ENCODE results near the gene CDCP2.
"Not testable (repeated sequence)": the region's sequence is repeated elsewhere in the genome, so short reads cannot be mapped to it uniquely, and the experiment has no call there.

The CDCP2 gene

DNA sequence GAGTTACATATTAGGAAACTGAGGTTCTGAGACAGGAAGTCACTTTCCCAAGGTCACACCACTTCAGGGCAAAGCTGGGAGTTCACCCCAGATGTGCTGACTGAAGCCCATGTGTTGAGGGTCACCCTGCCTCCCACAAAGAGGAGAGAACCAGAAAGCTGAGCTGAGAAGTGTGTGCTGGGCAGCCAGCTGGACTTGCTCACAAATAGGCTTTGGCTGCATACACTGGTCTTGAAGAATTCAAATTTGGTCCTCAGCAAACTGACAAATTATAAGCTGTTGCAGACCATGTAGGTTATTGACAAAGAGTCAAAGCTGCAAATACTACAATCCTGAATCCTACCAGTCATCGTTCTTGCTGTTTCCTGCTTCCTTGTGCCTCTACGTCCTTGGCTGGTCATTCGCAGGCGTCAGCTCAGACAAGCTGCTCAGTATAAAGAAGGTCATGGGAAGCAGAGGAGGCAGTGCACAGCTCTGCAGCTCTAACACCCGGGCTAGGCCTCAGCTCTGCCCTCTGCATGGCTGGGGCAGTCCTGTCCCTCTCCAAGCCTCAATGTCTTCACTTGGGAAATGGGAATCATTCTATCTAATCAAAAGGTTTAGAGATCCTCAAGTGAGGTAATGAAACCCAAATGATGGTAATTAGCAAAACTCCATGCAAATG is 40.0 kb downstream of the CDCP2 start:
- no peak for DNase-seq

DNA sequence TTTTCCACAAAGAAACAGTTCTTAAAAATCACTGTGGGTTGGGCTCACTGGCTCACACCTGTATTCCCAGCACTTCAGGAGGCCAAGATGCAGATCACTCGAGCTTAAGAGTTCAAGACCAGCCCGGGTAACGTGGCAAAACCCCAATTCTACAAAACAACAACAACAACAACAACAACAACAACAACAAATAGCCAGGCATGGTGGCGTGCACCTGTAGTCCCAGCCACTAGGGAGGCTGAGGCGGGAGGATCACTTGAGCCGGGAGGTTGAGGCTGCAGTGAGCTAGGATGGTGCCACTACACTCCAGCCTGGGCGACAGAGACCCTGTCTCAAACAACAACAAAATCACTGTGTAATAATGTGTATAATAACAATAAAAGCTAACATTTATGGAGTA is 40.8 kb downstream of the CDCP2 start:
- DNase-seq, result no peak

DNA sequence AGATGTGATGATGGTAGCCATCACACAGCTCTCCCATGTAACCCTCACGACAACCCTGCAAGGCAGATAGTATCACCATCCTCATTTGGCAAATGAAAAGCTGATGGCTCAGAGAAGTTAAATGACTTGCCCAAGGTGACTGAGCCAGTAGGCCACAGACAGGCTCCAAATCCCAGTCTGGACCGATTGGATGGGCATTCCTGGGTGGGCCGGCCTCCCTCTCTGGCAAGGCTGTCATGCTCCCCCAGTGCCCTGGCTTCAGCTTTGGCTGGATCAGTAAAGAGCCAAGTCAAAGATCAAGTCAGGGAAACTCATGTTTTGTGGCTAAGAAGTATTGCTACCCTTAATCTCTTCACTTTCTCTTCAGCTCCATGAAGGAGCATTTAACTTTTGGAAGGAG is 41.2 kb downstream of the CDCP2 start:
- no peak for DNase-seq

DNA sequence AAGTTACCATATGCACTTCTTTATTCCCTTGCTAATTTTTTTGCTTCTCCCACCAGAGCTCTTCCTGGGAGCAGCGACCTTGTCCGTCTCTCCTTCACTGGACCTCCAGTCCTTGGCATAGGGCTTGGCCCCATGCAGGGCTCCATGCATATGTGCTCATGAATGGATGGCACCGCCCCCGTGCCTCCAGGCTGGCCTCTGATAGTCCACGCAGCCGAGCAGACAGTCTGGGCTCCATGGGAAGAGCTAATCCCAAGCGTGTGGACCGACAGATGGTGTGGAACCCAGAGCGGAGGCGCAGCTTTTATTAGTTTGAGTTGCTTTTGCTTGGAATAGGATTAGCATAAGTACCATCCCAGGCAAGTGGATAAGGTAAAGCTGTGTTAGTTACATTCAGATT is 41.8 kb downstream of the CDCP2 start:
- no peak for DNase-seq

DNA sequence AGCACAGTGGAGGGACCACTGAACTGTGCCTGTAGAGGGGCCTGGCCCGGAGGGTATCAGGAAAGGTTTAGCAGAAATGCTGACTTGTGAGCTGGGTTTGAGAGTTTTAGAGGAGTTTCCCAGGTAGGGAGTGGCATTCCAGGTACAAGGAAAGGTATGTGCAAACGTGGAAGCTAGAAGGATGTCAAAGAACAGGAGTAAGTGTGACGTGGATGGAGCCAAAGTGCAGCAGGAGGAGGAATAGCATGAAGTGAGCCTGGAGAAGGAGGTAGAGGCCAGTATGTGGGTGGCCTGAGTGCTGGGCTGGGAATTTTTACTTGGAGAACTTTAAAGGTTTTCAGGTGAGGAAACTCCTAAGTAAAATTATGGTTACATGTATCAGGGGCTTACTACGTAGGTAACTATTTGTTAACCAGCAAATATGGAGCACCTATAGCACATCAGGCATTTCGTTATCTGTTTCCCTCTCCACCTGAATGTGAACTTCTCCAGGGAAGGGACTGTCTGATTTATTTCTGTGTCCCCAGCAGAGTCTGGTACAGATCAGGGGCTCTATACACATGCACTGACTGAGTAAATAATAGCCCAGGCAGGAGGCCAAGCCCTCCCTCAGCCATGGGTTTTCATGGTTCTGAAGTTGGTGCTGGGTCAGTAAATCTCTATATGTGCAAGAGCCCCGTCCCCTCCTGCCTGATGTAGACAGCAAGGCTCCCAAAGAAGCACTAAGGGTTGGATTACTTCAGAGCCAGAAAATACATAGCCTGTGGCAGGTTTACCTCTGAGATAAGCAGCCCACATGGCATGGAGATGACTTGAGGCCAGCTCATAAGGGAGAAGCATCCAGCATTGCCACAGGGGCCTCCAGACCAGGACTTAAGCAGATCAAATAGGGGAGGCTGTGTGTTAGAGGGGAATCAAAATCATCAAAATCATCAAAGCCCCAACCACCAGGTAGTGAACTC is 43.4 kb downstream of the CDCP2 start:
- no peak for DNase-seq

DNA sequence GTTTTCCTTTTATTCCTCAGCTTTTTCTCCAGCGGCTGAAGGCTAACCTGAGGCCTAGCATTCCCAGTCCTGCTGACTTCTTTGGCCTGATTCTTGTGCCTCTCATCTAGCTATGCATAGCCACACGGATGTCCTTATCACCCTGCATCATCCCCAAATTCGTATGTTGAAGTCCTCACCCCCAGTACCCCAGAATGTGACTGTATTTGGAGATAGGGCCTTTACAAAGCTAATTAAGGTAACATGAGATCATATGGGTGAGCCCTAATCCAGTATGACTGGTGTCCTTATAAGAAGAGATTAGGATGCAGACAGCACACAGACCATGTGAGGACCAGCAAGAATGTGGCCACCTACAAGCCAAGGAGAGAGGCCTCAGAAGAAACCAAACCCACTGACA is 44.6 kb downstream of the CDCP2 start:
- DNase-seq, result no peak

DNA sequence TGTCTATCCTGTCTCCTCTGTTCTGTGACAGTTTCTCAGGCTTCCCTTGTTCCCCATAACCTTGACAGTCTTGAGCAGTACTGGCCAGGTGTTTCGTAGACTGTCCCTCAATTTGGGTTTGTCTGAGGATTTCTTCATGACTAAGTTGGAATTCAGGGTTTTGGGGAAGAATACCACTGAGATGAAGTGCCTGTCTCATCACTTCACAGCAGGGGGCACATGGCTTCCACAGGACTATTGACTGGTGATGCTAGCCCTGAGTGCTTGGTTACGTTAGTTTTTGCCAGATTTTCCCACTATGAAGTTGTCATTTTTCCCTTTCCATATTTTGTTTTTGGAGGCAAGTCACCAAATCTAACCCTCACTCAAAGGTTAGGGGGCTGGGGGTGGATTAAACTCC is 45.7 kb downstream of the CDCP2 start:
- no peak for DNase-seq

DNA sequence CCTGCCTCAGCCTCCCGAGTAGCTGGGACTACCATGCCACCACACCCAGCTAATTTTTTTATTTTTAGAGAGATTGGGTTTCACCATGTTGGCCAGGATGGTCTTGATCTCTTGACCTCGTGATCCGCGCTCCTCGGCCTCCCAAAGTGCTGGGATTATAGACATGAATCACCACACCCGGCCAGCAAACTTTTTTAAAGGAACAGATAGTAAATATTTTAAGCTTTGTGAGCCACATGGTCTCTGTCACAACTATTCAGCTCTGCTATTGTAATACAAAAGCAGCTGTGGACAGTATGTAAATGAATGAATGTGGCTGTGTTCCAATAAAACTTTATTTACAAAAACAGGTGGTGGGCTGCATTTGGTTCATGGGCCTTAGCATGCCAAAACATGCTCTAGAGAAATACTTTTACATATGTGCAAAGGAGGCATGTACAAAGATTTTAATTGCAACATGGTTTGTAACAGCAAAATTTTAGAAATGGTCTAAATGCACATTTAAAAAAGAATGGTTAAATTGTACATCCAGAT is 47.0 kb downstream of the CDCP2 start:
- DNase-seq, result no peak

DNA sequence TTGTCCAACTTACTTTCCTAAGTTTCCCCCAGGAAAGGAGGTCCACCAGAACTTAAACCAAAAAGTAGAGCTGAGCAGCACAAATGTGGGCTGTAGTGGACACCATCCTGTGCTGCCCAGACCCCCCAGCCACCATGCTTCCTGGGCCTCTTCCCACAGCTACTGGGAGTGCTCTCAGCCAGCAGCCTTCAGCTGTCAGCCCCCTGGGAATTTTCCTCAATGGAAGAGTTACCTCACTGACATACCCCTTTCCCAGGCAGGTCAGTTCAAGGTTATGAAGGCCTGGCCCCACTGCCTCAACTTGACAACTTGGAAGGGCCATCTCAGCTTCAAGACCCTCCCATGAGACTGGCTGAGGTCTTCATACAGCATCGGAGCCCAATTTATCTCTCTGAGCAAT is 47.7 kb downstream of the CDCP2 start:
- no peak for DNase-seq

DNA sequence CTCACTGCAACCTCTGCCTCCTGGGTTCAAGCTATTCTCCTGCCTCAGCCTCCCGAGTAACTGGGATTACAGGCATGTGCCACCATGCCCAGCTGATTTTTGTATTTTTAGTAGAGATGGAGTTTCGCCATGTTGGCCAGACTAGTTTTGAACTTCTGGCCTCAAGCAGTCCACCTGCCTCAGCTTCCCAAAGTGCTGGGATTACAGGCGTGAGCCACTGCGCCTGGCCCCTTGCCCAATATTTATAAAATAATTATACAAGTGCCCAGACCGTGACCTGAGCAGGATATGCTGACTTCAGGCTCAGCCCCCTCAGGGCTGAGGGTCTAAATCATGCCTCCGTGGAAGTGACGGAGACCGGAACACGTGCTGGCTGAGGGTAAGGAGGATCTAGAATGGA is 48.2 kb downstream of the CDCP2 start:
- not testable (repeated sequence) for DNase-seq

DNA sequence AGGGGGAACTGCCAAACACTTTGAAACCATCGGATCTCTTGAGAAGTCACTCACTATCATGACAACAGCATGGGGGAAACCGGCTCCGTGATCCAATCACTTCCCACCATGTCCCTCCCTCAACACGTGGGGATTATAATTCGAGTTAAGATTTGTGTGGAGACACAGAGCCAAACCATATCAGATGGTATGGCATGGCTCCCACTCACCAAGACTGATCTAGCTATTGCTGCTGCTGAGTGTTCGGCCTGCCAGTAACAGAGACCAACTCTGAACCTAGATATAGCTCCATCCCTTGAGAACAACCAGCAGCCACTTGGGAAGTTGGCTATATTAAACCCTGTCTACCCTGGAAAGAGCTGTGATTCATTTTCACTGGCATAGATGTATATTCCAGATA is 49.4 kb downstream of the CDCP2 start:
- DNase-seq, result no peak

DNA sequence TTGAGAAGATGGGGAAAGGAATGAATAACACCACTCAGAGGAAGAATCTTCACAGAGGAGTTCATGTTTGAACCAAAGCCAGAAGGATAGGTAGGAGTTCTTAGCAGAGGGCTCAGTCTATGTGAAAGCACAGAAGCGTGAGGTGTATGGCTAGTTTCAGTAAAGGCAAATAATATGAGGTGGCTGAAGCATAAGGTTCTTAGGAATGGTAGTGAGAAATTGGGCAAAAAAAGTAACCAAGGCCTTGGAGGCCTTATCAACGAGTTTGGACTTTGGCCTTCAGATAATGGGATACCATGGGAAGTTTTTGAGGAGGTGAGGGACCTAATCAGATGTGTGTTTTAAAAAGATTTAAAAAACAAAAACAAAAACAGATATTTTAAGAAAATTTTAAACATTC is 52.3 kb downstream of the CDCP2 start:
- DNase-seq, result no peak

DNA sequence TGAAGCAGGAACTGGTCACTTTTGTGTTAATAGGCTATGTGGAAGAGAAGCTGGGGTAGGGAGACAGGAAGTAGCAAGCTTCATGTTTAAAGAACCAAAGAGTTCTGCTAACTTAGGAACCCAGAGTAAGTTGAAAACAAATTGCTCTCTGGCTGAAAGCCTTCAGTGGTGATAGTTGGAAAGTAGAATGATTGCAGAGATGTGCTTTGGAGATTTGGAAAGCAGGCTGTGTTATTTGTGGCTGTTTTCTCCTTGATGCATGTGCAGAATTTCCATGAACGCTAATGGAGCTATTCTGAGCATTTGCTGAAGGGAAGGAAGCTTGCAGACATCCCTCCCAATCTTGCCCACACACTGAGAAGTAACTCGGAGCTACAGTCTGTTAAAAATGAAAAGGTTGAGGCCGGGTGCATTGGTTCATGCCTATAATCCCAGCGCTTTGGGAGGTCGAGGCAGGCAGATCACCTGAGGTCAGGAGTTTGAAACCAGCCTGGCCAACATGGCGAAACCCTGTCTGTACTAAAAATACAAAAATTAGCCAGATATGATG is 53.7 kb downstream of the CDCP2 start:
- DNase-seq, result no peak

DNA sequence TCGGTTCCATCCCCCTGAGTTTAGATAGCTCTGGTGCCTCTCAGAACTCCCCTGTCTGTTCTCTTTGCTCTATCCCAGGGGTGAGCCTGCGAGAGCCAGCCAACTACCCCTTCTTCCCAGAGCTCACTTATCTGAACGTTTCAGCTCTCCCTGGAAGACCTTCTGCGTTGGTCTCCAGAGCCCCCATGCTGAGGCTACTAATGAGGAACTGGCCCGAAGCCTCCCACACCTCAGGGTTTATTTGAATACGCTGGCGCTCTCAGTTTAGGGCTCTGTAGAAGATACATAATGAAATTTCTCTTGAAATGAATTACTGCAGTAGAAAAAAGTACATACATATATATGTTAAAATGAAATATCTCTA is 55.9 kb downstream of the CDCP2 start:
- DNase-seq, result no peak

DNA sequence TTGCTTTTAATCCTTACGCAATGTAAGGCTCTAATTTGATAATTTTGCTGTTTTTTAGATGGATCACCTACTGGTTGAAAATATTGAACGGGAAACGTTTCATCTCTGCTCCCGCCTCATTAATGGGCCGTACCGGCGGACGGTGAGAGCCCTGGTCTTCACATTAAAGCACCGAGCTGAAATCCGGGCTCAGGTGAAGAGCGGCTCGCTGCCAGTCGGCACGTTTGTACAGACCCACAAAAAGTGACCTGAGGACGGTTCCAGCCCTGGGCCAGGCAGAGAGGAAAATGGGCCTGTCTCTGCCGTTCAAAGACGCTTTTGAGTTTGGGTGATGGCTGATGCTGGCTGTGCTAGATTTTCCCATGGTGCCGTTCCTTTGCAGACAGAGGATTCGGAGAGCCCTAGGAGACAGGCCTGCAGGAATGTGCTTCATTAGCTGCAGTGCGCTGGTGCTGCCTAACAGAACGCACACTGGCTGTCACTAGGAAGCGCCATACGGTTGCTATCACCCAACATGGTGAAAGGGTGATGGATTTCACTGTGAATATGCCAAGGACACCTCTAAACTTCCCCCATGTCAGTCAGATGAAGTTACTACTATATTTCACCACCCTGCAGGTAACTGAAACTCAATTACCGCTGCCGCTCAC is 56.4 kb downstream of the CDCP2 start:
- DNase-seq, result no peak

DNA sequence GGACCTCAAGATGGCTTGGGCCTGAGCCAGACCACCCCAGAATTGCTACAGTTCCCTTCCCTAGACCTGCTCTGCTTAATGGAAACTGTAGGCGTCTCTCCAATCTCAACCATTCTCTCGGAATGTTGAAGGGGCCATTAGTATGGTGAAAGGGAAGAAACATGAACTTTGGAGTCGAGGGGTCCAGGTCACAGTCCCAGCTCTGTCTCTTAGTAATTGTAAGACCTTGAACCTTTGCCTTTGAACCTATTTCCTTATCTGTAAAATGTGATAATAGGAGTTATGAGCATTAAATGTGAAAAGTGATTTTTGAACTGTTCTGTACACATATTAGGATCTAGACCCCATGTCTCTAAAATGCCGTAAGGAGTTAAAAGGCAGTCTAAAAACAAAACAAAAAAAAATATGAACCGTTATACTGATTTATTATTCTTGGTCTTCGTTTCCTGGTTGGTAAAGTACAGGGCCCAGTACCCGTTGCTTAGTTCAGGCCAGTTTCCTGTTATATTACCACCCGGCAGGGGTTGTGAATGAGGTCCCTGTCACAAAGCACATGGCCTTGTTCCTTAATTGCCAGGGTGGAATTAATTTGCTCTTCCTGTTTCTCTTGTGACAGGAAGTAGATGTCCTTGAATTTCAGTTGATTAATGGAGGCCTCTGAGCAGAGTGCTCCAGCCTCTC is 57.1 kb downstream of the CDCP2 start:
- DNase-seq, result peak; percentile 40

DNA sequence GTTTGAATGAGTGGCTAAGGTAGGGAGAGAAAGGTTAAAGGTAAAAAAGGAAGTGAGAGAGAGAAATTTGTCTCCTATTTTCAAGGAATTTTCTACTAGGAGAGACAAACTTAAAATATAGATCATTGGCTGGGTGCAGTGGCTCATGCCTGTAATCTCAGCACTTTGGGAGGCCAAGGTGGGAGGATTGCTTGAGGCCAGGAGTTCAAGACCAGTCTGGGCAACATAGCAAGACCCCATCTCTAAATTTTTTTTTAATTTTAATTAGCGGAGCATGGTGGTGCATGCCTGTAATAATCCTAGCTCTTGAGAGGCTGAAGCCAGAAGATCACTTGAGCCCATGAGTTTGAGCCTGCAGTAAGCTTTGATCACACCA is 58.1 kb downstream of the CDCP2 start:
- DNase-seq, result not testable (repeated sequence)

DNA sequence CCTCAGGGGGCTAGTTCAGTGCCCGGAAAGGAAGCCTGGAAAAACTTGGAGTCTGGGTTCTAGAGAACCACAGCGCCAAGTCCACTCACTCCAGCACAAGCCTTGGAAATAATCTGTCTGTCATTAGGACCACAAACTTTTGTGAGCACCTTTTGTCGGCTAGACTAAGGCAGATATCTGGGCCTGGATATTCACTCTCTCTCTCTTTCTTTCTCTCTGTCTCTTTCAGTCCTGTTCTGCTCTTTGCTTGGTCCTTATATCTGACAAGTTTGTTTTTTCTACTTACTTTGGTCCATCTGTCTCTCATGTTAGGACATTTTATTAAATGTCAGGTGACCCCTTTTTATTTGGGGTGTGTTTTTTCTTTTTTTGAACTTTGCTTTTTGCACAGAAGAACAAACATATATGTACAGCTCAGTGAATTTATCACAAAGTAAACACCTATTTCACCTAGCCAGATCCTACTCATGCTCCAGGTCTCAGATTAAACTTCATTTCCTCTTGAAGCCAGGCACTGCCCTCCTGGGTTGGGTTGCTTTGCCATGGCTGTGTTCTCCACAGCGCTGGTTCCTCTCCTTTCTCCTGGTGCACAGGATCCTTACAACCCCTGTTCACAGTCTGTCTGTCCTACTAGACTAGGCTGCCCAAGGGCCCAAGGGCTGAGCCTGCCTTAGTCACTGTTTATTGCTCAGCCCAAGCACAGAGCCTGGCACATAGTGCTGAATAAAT is 58.6 kb downstream of the CDCP2 start:
- DNase-seq, result no peak

DNA sequence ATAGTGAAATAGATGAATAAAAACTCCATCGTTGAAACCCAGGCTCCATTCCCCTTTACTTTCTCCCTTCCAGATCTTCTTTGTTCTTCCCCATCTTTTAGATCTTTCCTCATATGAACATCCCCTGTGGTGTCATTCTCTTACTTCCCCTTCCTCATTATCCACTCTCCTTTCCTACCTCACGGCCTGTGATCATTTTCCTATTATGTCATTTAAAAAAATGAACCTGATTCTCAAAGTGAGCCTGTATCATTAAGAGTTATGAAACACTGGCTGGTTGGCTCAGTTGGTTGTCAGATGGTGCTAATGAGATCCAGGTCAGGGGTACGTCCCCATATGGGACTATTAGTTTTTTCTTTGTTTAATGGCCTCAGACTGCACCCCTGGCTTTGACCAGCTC is 61.1 kb downstream of the CDCP2 start:
- no peak for DNase-seq

DNA sequence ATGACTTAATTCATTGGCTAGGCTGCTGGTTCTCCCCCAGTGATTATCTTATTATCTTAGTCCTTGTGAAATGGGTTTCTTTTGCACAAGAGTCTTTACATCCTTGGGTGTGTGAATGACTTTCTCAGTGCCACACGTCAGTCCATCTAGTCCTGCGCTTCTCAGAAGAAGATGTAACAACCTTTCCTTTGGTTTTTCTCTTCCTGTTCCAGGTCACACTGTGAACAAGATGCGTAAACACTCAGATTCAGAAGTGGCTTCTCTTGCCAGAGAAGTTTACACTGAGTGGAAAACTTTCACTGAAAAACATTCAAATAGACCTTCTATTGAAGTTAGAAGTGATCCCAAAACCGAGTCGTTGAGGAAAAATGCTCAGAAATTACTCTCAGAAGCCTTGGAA is 64.4 kb downstream of the CDCP2 start:
- no peak for DNase-seq

DNA sequence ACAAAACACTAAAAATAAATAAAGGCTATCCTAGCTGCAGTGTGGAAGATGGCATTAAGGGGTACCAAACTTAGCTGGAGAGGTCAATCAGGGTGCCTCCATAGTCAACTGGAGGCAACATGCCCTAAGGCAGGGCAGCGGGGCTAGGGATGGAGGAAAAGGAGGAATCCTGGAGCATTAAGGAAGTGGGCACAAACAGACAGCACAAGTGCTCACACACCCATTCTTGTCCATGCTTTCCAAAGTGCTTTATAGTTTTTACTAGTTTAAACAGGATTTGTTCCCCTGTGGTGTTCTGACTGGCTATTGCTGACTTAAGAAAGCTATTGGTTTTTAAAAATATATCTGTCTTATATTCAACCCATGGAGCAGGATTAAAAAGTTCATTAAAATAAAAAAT is 66.0 kb downstream of the CDCP2 start:
- DNase-seq, result no peak

DNA sequence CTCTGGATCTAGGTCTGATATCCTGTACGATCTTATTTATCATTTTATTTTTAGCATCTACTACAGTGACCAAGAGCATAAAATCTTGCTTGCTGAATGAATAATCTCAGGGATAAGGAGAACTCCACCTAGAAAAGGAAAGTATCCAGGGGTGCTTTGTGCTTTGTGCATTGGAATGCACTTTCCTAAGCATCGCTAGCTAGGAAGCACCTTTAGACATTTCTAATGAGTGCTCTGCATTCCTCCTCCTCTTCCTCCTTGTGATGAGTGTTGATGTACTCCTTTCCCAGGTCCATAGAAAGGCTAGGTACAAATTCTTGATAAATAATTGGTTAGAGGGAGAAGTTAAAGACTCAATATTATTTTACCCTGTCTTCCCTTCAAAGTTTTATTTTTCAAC is 68.0 kb downstream of the CDCP2 start:
- no peak for DNase-seq
